Right atrium auricular region (tissue), 2 donors: ENCODE measurements around the gene ROS1. TPM values are rescaled to one million over a fixed set of nuclear protein-coding genes. Genes with fewer than 3 reads are reported as not detected.

Experiments used
- DNase-seq: peaks from one replicate; pipeline ENCODE4 v3.0.0-alpha.2; 2019; ENCODE audit warnings: low spot score
- H3K27ac ChIP-seq, 2 donors: fragments of 200-600 bp; sonication (generic); 1 replicate in 1 of 2; 2 replicates in 1 of 2; pipeline ENCODE4 v1.5.1; 2016 to 2019
- H3K27me3 ChIP-seq, 2 donors: fragments of 200-600 bp; sonication (generic); one replicate each; pipeline versions ENCODE4 v1.5.1 to v1.6.0; 2017 to 2019
- H3K36me3 ChIP-seq: fragments of 200-600 bp; sonication (generic); one replicate; pipeline ENCODE4 v1.5.1; 2016
- H3K4me1 ChIP-seq, 2 donors: fragments of 200-600 bp; sonication (generic); one replicate each; pipeline versions ENCODE4 v1.5.1 to v1.6.0; 2017 to 2019
- H3K4me3 ChIP-seq, 2 donors: fragments of 200-600 bp; sonication (generic); 1 replicate in 1 of 2; 2 replicates in 1 of 2; pipeline ENCODE4 v1.5.1; 2017 to 2019; ENCODE audit warnings: mild to moderate bottlenecking in 1 of 2, moderate library complexity in 1 of 2
- H3K9me3 ChIP-seq, 2 donors: fragments of 200-600 bp; sonication (generic); one replicate each; pipeline ENCODE4 v1.5.1; 2019
- CTCF ChIP-seq, 2 donors: fragments of 200-600 bp; sonication (generic); IDR thresholded peaks; one replicate each; pipeline ENCODE4 v1.5.1; 2019; ENCODE audit warnings: antibody characterized with exemption in 2 of 2
- total RNA-seq, 2 donors: library from RNA; depleted of rRNA; stranded (reverse); fragments of >200 nt; gene quantifications; one replicate each; pipeline ENCODE4 v1.1.0, GENCODE V29; 2016

The ROS1 gene
- total RNA-seq, 2 donors from 2014 or later: not detected

GRCh38 chr6:117306227-117306790 is 119.4 kb downstream of the ROS1 start:
- Histone ChIP-seq H3K27ac (no peak overlapping the region), H3K9me3 (no peaks in the 10 kb centered on the region), H3K4me3 (no peak overlapping the region), H3K4me1 (no peaks in the 10 kb centered on the region), H3K27me3 (no peaks in the 10 kb centered on the region), H3K36me3 (no peaks in the 10 kb centered on the region)
- DNase-seq: no peak
- TF ChIP-seq CTCF (IDR thresholded peaks at IDR 0.05): no peak

DNA sequence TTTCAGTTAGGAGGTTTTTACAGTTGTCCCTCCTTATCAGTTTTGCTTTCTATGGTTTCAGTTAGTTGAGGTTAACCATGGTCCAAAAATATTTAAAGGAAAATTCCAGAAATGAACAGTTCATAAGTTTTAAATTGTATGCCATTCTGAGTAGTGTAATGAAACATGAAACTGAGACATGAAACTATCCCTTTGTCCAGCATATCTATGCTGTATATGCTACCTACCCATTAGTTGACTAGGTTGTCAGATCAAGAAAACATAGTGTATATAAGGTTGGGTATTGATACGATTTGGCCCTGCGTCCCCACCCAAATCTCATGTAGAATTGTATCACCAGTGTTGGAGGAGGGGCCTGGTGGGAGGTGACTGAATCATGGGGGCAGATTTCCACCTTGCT is 121.3 kb downstream of the ROS1 start:
- no peak for DNase-seq
- TF ChIP-seq CTCF (IDR thresholded peaks at IDR 0.05): no peak
- Histone ChIP-seq H3K4me3 (no peak overlapping the region), H3K27me3 (no peaks in the 10 kb centered on the region), H3K27ac (no peak overlapping the region), H3K4me1 (no peaks in the 10 kb centered on the region), H3K36me3 (no peaks in the 10 kb centered on the region), H3K9me3 (no peaks in the 10 kb centered on the region)

GRCh38 chr6:117303323-117303722 is 122.4 kb downstream of the ROS1 start:
- TF ChIP-seq CTCF (IDR thresholded peaks at IDR 0.05): no peak
- Histone ChIP-seq H3K9me3 (no peaks in the 10 kb centered on the region), H3K4me3 (no peak overlapping the region), H3K36me3 (no peaks in the 10 kb centered on the region), H3K27me3 (no peaks in the 10 kb centered on the region), H3K27ac (no peak overlapping the region), H3K4me1 (no peaks in the 10 kb centered on the region)
- DNase-seq: no peak

GRCh38 chr6:117298941-117299340 is 126.8 kb downstream of the ROS1 start:
- no peaks in the 10 kb centered on the region for H3K36me3 ChIP-seq
- no peak for DNase-seq
- no peak for TF ChIP-seq CTCF (IDR thresholded peaks at IDR 0.05)
- no peaks in the 10 kb centered on the region for H3K27me3 ChIP-seq
- no peak overlapping the region for H3K4me3 ChIP-seq
- H3K9me3 ChIP-seq: no peaks in the 10 kb centered on the region
- H3K4me1 ChIP-seq: no peaks in the 10 kb centered on the region
- H3K27ac ChIP-seq: no peak overlapping the region

DNA sequence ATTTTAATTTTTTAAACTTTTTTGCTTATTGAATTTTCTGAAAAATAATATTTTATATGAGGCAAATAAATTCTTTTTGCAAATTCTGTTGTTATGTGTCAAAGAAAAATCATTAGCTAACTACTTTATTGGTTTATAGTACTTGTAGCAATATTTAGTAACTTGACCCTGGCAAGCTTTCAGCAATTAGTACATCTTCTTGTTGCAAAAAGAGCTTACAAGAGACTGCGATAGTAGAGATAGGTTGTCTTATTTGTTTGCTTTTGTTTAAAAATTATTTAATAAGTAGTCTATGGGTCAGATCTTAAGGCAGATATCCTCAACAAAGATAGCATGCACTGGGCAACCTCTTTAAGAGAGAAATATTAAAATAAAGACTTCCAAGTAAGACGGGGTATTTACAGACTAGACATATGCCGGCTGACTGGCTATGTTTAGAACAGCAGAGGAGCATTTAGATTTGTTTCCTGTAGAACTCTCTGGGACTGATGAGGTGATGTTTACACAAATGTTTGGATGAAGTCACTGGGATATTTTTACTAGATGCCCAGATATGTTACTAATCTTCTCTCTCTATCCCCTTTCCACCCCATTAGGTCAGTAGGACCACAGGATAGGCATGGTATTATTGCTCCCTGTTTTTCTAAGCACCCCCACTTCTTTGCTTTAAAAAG is 135.4 kb downstream of the ROS1 start:
- H3K4me1 ChIP-seq: no peaks in the 10 kb centered on the region
- no peaks in the 10 kb centered on the region for H3K9me3 ChIP-seq
- no peaks in the 10 kb centered on the region for H3K36me3 ChIP-seq
- H3K27ac ChIP-seq: no peak overlapping the region
- no peak for DNase-seq
- H3K27me3 ChIP-seq: no peaks in the 10 kb centered on the region
- H3K4me3 ChIP-seq: no peak overlapping the region
- TF ChIP-seq CTCF (IDR thresholded peaks at IDR 0.05): no peak
